ENCODE measurements around the gene PTH2.
"Not testable (repeated sequence)": the region's sequence is repeated elsewhere in the genome, so short reads cannot be mapped to it uniquely, and the experiment has no call there.

Gene PTH2, protein sequence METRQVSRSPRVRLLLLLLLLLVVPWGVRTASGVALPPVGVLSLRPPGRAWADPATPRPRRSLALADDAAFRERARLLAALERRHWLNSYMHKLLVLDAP

DNA sequence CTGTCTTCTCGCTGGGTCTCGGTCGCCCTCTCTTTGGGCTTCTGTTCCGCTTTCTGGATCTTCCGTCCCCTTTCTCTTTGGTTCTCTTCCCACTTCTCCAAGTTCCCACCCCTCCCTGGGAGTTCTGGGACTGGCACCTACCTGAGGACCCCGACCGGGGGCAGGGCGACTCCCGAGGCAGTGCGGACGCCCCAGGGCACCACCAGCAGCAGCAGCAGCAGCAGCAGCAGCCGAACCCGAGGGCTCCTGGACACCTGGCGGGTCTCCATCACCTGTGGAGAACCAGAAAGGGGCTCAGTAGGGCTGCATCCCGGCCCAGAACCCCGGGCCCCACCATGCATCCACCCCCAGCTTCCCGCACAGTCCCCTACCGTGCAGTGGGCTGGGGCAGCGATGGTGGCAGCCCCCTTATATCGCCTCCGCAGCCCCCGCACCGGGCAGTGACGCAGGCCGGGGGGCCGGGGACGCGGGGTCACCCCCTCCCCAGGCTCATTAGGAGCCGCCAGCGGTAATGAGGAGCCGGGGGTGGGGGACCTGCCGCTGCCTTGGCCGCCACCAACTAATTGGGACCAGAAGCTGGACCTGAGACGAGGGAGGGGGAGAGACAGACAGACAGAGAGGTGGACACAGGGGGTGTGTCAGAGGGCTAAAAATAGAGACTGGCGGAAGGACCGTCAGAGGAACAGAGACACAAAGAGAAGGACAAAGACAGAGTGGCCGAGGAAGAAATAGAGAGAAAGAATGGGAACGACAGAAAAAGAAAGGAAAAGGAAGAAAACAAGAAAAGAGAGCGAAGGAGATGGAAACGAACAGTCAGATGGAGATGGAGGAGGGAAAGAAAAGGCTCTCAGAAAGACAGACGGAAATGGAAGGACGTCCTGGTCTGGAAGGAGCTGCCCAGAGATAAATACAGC lies at the start of gene PTH2:
Gene PTH2, minus strand, starts transcription at position 371 of the 914 bp plus-strand sequence. Its CDS starts 102 bp downstream, at position 269.
- DNase-seq (ENCODE audit: low read depth in 2 of 2), result no peak

DNA sequence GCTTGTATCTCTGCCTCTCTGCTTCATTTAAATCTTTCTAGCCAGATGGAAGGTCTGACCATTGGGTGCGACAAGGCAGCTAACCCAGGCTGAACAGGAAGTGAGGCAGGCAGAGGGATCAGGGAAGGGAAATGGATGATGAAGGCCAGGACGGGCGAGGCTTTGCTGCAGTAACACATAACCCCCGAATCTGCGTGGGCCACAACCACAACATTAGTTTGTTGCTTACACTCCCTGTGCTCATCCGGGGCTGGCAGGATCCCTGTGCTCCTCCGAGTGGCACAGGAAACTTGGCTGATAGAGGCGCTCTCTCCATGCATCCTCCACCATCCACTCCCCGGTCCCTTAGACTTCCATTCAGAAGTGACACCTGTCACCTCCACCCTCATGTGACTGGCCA lies 49.7 kb upstream of the PTH2 start:
- no peak for DNase-seq (ENCODE audit: low read depth in 2 of 2)

DNA sequence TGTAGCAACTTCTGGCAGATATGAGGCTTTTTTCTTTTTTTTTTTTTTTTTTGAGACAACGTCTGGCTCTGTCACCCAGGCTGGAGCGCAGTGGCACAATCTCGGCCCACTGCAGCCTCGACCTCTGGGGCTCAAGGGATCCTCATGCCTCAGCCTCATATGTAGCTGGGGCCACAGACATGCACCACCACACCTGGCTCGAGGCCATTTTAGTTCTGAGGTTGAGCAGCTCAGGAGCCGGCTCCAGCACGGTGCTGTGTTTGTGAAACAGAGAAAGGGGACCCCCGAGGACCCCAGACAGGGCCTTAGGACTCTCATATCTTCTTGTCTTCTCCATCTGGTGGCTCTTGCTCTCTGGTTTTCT lies 47.4 kb upstream of the PTH2 start:
- DNase-seq (ENCODE audit: low read depth in 2 of 2), result no peak

DNA sequence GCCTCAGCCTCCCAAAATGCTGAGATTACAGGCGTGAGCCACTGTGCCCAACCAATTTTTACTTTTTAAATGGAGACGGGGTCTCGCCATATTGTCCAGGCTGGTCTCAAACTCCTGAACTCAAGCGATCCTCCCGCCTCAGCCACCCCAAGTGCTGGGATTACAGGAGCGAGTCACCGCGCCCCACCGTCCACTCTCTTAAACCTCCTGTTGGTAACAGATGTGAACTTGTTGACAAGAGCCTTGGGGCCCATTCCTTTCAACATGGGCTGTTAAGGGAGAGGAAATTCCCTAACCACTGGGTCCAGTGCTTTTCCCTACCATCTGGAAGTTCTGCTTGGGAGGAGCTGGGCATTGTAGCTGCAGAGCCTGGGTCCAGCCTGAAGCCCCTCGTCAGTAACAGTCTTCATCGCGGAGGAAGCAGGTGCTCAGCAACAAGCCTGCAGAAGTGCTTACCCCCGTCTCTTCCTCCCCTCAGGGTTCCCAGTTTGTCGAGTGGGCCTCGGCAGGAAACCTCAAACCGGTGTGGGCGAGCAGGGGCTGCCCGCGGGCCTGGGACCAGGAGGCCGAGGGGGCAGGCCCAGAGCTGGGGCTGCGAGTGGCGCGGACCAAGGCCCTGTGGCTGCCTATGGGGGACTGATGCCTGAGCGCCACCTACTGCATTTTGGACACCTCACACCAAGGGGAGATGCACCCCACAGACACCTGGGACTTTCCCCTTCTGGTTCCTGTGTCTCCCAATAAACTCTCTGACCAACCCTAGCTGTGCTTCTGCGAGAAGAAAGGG lies 46.8 kb upstream of the PTH2 start:
- DNase-seq (ENCODE audit: low read depth in 2 of 2), result peak; percentile 59 to 67

DNA sequence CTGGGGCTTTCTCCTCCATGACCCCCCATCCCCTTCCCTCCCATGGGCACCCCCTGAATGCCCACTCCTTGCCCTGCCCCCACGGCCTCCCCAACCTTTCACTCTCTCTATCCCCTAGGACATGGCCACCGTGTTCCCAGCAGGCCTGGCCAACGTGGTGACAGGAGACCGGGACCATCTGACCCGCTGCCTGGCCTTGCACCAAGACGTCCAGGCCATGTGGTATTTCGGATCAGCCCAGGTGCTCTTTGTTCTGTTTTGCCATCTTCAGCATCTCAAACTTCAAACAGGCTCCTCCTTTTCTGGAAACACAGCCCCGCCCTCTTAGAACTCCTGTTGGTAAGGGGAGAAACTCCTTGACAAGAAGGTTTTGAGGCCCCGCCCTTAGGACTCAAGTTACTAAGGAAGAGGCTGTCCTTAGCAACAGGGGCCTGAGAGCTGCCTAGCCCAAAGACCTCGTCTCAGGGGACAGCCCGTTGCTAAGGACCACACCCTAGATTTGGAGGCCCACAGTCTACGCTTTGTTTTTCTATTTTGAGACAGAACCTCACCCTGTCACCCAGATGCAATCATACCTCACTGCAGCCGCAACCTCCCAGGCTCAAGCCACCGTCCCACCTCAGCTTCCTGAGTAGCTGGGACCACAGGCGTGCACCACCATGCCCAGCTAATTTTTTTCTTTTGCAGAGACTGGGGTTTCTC lies 45.7 kb upstream of the PTH2 start:
- DNase-seq (ENCODE audit: low read depth in 2 of 2), result peak; percentile 62 to 73

DNA sequence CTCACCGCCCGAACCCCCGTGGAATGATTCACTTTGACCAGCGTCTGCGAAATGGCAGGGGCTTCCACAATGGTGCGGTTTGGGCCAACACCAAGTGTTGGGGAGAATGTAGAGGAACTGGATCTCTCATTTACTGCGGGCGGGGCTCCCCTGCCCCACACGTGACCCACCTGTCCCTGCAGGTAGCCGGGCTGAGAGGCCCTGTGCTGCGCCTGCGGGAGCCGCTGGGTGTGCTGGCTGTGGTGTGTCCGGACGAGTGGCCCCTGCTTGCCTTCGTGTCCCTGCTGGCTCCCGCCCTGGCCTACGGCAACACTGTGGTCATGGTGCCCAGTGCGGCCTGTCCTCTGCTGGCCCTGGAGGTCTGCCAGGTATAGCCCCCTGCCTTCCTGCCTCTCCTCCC lies 45.0 kb upstream of the PTH2 start:
- DNase-seq (ENCODE audit: low read depth in 2 of 2), result no peak

DNA sequence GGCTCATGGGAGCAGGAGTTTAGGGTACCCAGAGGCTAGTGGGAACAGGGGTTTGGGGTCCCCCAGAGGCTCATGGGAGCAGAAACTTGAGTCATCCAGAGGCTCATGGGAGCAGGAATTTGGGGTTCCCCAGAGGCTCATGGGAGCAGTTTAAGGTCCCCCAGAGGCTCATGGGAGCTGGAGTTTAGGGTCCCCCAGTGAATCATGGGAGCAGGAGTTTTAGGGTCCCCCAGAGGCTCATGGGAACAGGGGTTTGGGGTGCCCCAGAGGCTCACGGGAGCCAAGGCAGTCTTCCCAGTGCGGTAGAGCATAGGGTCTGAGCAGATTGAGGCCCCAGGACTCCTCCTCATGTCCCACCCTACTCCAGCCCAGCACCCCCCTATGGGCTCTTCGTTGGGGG lies 42.1 kb upstream of the PTH2 start:
- DNase-seq (ENCODE audit: low read depth in 2 of 2), result no peak

DNA sequence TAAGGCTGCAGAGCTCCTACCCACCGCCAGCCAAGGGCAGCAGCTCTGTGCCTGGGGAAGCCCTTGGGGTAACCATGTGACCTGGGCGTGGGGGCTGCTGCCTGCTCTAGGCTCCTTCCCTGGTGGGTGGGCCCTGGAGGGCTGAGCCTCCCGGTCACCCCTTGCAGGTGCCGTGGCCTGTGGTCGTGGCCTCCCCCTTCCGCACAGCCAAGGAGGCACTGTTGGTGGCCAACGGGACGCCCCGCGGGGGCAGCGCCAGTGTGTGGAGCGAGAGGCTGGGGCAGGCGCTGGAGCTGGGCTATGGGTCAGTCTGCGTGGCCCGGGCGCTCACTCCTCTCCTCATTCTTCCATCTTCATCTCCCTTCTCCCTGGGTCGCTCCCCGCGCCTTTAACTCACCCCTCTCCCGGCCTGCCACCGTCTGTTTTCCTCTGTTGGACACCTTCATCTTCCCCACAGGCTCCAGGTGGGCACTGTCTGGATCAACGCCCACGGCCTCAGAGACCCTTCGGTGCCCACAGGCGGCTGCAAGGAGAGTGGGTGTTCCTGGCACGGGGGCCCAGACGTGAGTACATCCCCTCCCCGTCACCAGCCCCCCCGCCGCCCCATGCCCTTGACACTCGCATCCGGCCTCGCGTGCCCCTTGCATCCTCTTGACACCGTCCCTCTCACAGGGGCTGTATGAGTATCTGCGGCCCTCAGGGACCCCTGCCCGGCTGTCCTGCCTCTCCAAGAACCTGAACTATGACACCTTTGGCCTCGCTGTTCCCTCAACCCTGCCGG lies 40.9 kb upstream of the PTH2 start:
- no peak for DNase-seq (ENCODE audit: low read depth in 2 of 2)

DNA sequence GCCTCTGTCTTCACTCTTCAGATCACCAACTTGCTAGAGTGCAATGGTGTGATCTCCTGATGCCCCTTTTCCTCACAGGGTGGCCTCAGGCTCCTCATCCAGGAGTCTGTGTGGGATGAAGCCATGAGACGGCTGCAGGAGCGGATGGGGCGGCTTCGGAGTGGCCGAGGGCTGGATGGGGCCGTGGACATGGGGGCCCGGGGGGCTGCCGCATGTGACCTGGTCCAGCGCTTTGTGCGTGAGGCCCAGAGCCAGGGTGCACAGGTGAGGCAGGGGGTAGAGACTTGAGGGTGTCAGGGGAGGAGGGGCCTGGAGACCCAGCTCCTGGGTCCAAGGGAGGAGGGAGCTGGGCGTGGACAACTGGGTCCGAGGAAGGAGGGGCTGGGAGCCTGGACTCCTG lies 39.3 kb upstream of the PTH2 start:
- no peak for DNase-seq (ENCODE audit: low read depth in 2 of 2)

DNA sequence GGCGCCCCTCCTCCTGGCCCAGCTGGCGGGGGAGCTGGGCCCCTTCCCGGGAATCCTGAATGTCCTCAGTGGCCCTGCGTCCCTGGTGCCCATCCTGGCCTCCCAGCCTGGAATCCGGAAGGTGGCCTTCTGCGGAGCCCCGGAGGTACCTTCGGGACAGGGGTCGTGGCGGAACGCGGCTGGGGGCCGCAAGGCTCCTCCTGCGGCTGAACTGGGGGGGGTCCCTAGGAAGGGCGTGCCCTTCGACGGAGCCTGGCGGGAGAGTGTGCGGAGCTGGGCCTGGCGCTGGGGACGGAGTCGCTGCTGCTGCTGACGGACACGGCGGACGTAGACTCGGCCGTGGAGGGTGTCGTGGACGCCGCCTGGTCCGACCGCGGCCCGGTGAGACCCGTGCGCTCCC lies 38.4 kb upstream of the PTH2 start:
- no peak for DNase-seq (ENCODE audit: low read depth in 2 of 2)

DNA sequence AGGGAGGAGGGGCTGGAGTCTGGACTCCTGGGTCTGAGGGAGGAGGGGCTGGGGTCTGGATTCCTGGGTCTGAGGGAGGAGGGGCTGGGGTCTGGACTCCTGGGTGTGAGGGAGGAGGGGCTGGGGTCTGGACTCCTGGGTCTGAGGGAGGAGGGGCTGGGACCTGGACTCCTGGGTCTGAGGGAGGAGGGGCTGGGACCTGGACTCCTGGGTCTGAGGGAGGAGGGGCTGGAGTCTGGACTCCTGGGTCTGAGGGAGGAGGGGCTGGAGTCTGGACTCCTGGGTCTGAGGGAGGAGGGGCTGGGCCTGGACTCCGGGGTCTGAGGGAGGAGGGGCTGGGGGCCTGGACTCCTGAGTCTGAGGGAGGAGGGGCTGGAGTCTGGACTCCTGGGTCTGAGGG lies 37.9 kb upstream of the PTH2 start:
- not testable (repeated sequence) for DNase-seq (ENCODE audit: low read depth in 2 of 2)

DNA sequence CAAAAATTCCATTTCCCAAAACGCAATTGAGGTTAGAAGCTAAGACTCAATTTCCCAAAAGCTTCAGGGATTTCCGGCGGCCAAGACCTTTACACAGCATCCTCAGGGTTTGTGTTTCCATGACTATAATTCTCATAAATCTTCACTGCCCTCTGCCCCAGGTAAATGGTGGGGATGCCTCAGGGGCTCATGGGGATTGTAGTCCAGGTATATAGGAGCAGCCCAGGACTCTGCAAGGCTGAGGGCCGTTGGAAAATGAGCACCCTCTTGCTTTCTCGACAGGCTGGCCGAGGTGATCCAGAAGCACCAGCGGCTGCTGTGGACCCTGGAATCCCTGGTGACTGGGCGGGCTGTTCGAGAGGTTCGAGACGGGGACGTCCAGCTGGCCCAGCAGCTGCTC lies 36.1 kb upstream of the PTH2 start:
- no peak for DNase-seq (ENCODE audit: low read depth in 2 of 2)

DNA sequence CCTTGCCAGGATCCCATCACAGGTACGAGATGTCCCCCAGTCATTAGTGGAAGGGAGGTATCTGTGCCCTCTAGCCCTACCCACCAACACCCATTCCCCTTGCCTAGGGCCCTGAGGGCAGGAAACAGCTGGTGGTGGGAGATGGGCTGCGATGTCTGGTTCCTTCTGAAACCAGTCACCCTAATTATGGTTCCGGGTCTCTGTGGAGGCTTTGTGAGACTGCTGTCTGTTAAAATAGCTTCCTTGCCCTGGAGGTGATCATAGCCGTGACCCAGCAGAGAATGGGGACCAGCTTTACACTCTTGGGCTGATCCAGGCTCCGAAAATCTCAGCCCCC lies 35.3 kb upstream of the PTH2 start:
- DNase-seq (ENCODE audit: low read depth in 2 of 2), result no peak

DNA sequence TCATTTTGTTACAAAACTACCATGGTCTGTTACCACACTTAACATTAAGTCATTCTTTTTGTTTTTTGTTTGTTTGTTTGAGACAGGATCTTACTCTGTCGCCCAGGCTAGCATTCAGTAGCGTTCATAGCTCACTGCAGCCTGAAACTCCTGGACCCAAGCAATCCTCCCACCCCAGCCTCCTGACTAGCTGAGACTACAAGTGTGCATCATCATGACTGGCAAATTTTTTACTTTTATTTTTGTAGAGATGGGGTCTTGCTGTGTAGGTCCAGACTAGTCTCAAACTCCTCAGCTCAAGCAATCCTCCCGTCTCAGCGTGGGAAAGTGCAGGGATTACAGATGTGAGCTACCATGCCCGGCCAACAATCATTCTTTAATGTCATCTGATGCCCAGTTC lies 33.1 kb upstream of the PTH2 start:
- no peak for DNase-seq (ENCODE audit: low read depth in 2 of 2)

DNA sequence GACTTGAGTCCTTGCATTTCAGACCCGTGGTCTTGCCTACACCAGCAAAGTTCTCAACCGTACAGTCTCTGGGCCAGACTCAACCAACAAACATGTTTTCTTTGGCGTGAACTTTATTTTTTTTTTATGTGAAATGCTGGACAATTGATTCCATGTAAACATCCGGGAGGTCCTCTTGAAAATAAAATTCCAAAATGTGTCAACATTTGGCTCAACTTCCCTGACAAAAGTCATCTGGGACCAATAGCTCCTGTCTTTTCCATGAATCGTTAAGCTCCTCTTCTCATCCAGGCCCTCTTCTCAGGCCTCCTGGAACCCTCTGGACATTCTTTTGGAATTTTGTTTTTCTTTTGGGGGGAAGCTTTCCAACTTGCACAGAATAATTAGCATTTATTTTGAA lies 32.5 kb upstream of the PTH2 start:
- DNase-seq (ENCODE audit: low read depth in 2 of 2), result no peak

DNA sequence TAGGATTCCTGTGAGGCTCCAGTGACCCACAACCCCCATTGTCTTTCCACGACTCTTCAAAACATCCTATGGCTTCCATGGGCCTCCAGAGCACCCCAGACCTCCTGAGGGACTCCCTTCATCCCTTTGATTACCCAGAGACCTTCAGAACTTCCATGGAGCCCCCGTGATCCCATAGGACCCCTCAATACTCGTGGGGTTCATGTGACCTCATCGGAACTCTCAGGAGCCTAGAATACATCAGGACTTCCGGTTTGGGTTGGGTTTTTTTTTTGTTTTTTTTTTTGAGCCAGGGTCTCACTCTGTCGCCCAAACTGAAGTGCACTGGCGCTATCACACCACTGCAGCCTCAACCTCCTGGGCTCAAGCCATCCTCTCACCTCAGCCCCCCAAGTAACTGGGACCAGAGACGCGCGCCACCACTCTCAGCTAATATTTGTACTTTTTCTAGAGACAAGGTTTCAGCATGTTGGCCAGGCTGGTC lies 30.6 kb upstream of the PTH2 start:
- DNase-seq (ENCODE audit: low read depth in 2 of 2), result no peak

DNA sequence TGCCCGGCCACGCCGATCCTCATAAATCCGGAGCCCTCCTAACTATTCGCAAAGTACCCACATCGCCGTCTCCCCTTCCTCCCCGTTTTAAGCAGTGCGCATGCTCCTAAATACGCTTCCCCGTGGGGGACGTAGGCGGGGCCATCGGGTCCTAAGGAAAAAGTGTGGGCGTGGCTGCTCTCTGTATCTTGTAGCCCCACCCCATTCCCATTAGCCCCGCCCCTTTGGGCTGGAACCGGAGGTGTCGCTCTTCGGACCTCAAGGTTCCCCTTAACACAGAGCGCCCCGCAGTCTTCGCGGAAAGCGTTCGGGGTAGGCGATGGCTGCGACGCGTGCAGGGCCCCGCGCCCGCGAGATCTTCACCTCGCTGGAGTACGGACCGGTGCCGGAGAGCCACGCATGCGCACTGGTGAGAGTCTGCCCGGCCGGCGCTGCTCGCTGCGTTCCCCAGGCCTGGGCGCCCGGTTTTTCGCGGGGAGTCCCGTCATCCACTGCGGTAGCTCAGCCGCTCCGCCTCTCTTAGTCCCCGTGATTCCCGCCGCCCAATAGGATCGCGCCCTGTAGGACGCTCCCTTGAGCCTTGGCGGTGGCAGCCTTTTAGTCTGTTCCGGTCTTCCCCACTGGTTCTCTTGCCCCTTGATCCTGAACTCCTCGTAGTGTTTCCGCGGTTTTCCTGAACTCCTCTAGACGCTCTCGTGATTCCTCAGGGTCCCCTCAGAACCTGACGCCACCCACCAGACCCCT lies 29.9 kb upstream of the PTH2 start, which contains the start of gene ALDH16A1:
Gene ALDH16A1, plus strand, starts transcription at position 213 of the 744 bp plus-strand sequence. Its CDS starts 107 bp downstream, at position 320.
- DNase-seq (ENCODE audit: low read depth in 2 of 2), result peak; percentile 96

DNA sequence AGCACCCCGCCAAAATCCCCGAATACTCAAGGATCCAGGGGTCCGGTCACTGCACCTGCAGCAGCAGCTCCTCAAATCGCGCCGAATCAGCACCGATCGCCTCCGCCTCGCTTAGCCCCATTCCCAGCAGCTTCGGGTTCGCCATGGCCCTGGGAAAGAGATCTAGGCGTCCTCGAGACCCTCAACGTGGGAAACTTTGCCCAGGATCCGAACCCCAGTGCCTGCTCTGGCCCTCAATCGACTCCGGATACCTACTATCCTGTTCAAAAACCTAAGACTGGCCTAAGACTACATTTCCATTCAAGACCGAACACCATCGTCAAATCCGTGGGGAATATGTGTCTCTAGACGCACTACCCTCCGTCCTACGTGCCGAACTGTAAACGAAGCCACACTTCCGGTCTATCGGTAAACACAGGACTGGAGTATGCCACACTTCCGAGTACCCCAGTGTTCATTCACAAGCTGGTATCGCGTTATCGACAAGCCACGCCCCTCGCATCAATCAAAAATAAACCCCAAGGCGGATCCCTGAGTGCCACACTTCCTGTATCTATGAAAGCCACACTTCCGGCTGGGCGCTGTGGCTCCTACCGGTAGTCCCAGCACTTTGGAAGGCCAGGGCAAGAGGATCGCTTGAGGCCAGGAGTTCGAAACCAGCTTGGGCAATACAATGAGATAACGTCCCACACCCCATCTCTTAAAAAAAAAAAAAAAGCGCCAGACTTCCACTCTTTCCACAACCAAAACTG lies 28.4 kb upstream of the PTH2 start, which contains the start of gene PIH1D1:
Gene PIH1D1, minus strand, starts transcription at position 385 of the 752 bp plus-strand sequence. Its CDS starts 240 bp downstream, at position 145.
- DNase-seq (ENCODE audit: low read depth in 2 of 2), result peak; percentile 86 to 87

DNA sequence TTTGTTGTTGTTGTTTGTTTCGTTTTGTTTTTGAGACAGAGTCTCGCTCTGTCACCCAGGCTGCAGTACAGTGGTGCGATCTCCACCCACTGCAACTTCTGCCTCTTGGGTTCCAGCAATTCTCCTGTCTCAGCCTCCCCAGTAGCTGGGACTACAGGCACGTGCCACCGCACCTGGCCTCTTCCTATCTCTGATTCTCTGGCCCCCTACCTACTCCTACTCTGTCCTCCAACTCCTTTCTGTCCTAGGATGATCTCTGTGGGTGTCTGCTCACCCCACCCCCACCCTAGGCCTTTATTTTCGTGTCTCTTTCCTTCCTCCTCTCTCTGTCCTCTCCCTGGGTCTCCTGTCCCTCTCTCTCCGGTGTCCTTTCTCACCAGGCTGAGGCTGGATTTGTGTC lies 27.2 kb upstream of the PTH2 start:
- DNase-seq (ENCODE audit: low read depth in 2 of 2), result no peak

DNA sequence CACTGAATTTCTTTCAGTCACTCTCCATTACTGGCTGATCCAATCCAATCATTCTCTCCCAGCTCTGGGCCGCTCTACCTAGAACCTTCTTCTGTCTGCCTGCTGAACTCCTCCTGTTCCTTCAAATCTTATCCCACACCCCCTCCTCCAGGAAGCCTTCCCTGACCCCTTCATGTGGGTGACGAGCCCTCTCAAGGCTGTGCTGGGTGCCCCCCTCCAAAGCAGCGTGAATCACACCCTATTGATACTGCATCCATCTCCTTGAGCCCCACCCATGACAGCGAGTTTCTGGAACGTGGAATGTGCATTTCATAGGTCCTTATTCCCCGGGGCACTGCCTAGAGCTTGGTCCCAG lies 25.2 kb upstream of the PTH2 start:
- DNase-seq (ENCODE audit: low read depth in 2 of 2), result no peak
